OCI-LY3 (cell line): Measurements from ENCODE around the gene CMTM3.

Experiments
- CTCF ChIP-seq: fragments of 200-600, 300-600 bp; sonication (generic); IDR thresholded peaks from 2 replicates; pipeline ENCODE4 v1.5.1; 2014; ENCODE audit warnings: antibody characterized with exemption, low read length, low read depth
- EZH2phosphoT487 ChIP-seq: fragments of 200-600 bp; shearing (Covaris generic); IDR thresholded peaks from 2 replicates; pipeline ENCODE4 v1.6.1; 2018; ENCODE audit warnings: antibody characterized with exemption, mixed run types, low read depth

- TF ChIP-seq CTCF: no peak
- TF ChIP-seq EZH2phosphoT487: no peak
Measured at GRCh38 chr16:66614161-66614802, 9.8 kb downstream of the CMTM3 start.
